Ovary (tissue), 3 donors: ENCODE data around the gene SND1.

Source experiments
- CTCF ChIP-seq, 3 donors: fragments of 450-650 bp in 2 of 3; fragments of 200-600 bp in 1 of 3; IDR thresholded peaks; one replicate each; pipeline versions ENCODE4 v1.5.1 to v1.8.0; 2016 to 2022; ENCODE audit warnings: antibody characterized with exemption in 3 of 3, mild to moderate bottlenecking in 1 of 3
- POLR2A ChIP-seq: fragments of 450-650 bp; IDR thresholded peaks from one replicate; pipeline ENCODE4 v1.6.1; 2017; ENCODE audit warnings: antibody characterized with exemption, mild to moderate bottlenecking, moderate library complexity
- donor health status: DM: no; HTN: no; CAD: no.

- TF ChIP-seq CTCF (IDR thresholded peaks at IDR 0.05) (no peak), POLR2A (no peak)
Observed at GRCh38 chr7:128010391-128011127, 358.6 kb downstream of the SND1 start.
